GM18909 (cell line): ENCODE results near the gene CRK.
"Not testable (repeated sequence)": the region's sequence is repeated elsewhere in the genome, so short reads cannot be mapped to it uniquely, and the experiment has no call there.

Source experiments
- ATAC-seq: cut with Tn5 transposase; IDR thresholded peaks from one replicate; pipeline ENCODE4 v1.9.1; 2021; ENCODE audit warnings: mild to moderate bottlenecking; ENCODE audit not compliant: unreplicated experiment, poor library complexity

CRK gene

DNA sequence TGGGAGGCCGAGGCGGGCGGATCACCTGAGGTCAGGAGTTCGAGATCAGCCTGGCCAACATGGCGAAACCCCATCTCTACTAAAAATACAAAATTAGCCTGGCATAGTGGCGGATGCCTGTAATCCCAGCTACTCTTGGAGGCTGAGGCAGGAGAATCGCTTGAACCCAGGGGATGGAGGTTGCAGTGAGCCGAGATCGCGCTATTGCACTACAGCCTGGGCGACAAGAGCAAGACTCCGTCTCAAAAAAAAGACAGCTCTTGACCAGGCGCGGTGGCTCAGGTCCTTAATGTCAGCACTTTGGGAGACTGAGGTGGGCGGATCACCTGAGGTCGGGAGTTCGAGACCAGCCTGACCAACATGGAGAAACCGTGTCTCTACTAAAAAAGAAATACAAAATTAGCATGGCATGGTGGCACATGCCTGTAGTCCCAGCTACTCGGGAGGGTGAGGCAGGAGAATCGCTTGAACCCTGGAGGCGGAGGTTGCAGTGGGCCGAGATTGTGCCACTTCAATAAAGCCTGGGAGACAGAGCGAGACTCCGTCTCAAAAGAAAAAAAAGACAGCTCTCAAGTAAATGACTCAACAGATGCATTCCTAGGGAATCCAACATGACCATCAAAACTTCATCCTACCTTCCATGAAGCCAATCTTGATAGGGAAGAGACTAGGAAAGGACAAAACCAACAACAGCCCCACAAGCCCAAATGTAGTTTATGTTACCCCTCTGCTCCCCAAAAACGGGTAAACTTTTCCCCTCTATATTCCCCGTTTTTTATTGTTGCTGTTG, 60.0 kb downstream of the CRK start:
- not testable (repeated sequence) for ATAC-seq

DNA sequence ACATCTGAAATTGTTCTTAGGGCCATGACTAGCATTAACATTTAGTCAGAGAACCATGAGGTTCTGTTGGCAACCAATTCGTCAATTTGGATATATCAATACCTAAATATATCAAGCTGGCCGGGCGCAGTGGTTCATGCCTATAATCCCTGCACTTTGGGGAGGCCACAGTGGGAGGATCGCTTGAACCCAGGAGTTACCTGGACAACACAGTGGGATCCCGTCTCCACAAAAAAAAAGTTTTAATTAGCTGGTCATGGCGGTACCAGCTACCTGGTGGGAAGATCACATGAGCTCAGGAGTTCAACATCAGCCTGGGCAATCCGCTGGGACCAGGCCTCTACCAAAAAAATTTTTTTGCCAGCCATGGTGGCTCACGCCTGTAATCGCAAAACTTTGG, 64.5 kb downstream of the CRK start:
- no peak for ATAC-seq

DNA sequence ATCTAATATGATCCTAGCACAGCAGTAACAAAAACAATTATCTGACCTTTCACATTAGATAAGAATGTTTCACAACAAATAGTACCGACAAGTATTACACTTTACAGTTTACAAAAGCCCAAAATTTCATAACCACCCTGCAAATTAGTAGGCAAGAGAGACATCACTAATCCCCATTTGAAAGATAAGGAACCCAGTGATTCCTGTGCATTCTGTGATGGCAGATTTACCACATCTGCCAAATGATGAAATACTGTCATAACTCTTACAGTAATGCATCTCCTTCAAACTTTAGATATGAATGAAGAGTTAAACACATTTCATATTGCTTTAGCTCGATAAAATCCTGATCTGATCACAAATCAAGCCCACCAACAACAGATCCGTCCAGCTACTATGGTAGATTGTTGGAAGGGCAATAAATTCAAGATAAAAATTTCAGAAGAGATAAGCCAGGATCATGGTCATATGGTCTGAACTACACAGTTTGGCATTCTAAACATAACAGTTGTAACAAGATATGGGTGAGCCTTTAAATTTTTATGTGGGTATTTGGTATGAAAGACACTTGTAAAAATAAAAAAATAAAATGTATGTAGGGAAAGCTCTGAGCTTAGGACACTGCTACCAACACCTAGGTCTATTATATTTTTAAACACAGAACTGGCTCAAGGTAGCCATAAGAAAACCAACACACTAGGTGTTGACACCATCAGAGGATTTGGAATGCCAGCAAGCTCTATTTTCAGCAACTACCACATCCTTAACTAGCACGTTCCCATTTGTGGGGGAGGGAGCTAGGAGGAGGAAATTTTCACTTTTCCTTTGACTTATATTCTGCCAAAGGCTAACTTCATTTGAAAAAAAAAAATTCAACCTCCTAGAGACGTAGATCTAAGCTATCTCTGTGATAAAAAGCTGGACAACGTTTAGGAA, 65.3 kb downstream of the CRK start:
- ATAC-seq = no peak

DNA sequence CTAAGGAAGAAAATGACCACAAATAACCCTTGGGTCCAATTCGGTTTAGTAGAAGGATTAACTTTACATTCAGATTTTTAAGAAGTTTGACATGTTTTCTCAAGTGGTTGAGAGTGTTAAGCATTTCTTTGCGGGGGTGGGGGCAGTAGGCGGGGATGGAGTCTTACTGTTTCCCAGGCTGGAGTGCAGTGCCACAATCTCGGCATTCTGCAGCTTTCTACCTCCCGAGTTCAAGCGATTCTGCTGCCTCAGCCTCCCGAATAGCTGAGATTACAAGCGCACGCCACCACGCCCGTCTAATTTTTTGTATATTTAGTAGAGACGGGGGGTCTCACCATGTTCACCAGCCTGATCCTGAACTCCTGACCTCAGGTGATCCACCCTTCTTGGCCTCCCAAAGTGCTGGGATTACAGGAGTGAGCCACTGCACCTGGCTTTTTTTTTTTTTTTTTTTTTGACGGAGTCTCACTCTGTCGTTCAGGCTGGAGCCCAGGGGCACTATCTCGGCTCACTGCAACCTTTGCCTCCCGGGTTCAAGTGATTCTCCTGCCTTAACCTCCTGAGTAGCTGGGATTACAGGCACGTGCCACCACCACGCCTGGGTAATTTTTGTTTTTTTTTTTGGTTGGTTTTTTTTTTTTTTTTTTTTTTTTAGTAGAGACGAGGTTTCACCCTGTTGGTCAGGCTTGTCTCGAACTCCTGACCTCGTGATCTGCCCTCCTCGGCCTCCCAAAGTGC, 68.4 kb downstream of the CRK start:
- ATAC-seq = not testable (repeated sequence)

DNA sequence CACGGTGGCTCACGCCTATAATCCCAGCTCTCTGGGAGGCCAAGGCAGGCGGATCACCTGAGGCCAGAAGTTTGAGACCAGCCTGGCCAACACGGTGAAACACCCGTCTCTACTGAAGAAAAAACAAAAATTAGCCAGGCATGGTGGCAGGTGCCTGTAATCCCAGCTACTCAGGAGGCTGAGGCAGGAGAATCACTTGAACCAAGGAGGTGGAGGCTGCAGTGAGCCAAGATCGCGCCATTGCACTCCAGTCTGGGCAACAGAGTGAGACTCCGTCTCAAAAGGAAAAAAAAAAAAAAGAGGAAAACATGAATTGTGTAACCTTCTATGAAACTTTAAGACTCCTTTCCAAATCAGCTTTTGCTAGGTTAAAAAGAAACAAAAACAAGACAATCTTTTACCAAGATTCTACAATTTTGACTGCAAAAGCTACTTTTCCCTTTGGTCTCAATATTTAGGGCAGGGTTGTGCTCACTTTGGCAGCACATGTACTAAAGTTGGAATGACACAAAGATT, 69.3 kb downstream of the CRK start:
- ATAC-seq = not testable (repeated sequence)

DNA sequence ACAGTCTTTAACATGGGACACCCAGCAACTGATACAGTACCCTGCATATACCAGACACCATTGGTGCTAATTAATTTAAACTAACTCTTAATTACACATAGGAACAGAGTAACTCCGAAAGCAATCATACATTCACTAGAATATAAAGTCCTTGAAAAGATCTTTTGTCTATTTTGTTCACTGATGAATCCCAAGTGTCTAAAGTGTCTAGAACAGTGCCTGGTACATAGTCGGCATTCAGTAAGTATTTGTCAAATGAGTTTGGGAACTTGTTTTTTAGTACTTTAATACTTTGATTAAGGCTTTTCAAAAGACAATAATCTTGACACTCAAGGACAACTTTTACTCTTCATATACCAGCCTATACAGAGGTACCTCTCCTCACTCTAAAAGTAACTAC, 69.8 kb downstream of the CRK start:
- ATAC-seq = no peak

DNA sequence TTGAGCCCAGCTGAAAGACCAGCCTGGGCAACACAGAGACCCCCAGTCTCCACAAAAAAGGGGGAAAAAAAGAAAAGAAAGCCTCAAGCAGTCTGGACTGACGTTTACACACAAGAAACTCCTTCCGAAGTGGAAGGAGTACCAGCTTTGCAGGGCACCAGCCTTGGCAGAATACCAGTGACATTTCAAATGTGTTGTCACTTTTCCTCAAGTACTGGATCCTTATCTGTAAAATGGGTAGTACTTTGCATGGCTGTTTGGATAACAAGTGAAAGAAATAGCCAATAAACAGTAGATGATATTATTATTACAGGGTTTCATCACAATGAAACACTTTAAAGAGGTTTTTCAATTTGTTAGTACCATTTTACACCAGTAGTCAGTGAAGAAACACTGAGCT, 70.2 kb downstream of the CRK start:
- ATAC-seq = no peak

DNA sequence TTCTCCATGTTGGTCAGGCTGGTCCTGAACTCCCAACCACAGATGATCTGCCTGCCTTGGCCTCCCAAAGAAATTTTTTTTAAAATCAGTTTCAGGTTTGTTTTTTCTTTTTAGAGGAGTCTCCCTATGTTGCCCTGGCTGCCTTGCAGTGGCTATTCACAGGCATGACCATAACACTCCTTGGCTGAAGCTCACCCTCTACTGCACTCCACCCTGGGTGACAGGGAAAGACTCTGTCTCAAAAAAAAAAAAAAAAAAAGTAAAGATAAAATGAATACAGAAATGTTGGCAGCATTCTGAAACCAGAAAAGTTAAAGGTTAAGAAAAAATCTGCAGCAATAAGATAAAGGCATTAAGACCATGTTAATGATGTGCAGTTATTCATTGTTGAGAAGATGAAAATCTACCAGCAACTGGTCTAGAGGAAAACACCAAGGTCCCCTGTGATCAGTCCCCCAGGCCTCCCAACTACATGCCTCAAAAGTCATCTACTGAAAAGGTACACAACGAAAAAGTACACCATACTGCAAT, 71.1 kb downstream of the CRK start:
- no peak for ATAC-seq

DNA sequence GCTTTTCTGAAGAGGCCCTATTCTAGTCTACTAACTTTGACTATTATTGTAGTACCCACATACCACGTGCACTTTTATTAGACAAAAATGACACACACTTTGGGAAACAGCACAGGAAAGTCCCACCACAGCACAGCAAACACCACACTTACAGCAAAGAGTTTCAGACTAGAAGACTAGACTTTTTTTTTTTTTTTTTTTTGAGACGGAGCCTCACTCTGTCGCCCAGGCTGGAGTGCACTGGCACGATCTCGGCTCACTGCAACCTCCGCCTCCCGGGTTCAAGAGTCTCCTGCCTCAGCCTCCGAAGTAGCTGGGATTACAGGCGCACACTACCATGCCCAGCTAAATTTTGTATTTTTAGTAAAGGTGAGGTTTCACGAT, 76.1 kb downstream of the CRK start:
- ATAC-seq = no peak

DNA sequence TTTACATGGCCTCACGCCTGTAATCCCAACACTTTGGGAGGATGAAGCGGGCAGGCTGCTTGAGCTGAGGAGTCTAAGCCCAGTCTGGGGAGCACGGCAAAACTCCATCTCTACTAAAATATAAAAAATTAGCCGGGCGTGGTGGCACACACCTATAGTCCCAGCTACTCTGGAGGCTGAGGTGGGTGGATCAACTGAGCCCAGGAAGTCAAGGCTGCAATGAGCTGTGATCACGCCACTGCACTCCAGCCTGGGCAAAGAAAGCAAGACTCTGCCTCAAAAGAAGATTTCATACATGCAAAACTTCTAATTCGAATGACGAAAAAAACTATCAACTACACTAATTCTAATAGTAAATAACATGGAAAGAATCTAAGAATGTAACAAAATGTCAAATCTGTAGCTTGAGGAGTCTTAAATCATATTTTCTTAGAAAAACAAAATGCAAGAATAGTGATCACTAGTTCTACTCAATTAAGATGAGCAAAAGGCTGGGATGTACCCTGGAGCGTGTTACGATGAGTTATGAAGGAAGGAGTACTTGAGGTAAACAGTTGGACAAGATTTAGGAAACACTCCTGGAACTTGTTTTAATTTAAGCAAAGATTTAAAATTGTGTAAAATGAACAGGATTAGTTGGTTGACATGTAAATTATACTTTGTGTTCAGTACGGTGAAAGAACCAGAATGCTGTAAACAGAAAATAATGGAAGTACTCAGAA, 76.7 kb downstream of the CRK start:
- ATAC-seq = no peak

DNA sequence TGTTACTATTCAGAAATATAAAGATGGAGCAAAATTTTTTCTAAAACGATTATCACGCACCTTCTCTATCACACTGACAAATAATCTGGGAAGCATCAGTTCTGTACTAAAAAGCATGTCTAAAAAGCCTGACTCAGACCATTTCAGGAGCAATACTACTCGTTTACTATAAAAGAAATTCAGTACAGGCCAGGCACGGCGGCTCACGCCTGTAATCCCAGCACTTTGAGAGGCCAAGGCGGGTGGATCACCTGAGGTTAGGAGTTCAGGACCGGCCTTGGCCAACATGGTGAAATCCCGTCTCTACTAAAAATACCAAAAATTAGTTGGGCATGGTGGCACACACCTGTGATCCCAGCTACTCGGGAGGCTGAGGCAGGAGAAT, 77.6 kb downstream of the CRK start:
- ATAC-seq = not testable (repeated sequence)

DNA sequence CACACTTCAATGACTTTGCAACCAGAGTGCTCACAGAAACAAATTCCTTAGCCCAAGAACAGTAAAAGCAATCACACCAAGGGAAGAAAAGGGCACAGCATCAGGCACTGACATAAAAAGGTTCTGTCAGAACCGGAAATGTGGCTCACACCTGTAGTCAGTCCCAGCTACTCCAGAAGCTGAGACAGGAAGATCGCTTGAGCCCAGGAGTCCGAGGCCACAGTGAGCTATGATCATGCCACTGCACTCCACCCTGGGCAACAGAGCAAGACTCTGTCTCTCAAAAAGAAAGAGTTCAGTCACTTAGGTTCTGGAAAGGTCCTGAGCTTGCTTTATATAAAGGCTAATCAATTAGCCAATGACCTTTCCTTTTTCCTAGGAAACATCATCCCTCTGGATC, 78.7 kb downstream of the CRK start:
- no peak for ATAC-seq

DNA sequence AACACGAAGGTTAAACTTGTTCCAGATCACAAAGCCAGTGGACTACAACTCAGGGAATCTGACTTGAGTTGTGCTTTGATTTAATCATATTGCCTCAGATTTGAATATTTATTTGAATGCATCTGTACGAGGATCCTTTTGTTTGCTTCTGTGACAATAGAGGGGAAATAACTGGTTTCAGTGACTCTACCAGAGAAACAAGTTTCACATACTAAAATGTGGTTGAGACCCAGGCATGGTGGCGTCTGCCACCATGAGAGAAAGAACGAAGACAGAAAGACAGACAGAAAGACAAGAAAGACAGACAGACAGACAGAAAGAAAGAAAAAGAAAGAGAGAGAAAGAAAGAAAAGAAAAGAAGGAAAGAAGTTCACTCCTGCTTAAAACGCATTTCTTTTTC, 80.0 kb downstream of the CRK start:
- ATAC-seq = no peak

DNA sequence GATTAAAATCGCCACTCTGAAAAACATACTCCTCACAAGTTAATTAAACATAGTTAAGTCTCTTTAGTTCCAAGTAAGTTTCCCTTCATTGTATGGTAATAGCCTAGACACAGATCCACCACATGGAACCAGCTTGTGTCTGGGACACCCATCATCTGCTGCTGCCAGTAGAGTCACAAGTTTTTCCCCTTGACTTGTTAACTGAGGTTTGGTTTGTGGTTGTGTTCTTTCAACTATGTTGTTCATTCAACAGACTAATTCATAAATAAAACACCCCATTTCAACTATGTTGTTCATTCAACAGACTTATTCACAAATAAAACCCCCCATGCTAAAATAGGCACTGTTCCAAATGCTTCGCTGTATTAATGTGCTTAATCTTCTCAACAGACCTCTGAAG, 80.4 kb downstream of the CRK start:
- ATAC-seq = no peak

DNA sequence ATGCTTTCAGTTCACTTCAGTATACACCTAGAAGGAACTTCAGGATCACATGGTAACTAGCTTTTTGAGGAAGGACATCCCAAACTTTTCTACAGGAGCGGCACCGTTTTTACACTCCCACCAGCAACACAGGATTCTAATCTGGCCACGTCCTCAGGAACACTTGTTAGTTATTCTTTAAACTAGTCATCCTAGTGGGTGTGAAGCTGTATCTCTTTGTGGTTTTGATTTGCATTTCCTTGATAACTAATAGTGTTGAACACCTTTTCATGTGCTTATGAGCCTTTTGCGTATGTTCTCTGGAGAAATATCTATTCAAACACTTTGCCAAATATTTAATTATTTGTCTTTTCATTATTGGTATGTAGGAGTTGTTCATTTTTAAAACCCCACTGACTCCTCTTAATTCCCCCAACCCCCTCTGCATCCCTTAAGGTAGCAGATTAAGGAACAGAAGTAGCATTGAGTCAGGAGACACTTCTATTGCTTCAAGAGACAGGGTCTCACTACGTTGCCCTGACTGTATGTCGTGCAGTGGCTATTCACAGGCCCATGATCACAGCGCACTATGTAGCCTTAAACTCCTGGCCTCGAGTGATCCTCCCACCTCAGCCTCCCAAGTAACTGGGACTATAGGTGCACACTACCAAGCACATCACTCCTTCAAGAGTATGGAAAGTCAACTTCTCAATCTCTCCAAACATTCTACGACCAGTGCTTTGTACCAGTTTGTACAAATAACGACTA, 81.4 kb downstream of the CRK start:
- ATAC-seq = no peak

DNA sequence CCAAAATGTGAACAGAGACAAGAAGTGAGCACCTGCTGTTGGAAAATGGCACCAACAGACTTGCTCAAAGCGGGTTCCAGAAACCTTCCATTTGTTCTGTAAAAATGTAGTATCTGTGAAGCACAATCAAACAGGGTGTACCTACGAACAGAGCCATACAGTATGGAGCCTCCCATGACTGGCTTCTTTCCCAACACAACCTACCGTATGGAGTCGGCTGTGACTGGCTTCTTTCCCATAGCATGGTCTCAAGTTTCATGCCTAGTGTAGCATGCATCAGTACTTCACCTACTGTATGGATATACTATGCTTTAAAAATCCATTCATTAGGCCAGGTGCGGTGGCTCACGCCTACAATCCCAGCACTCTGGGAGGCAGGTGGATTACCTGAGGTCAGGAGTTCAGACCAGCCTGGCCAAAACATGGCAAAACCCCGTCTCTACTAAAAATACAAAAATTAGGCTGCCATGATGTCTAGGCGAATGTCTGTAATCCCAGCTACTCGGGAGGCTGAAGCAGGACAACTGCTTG, 82.3 kb downstream of the CRK start:
- ATAC-seq = no peak

DNA sequence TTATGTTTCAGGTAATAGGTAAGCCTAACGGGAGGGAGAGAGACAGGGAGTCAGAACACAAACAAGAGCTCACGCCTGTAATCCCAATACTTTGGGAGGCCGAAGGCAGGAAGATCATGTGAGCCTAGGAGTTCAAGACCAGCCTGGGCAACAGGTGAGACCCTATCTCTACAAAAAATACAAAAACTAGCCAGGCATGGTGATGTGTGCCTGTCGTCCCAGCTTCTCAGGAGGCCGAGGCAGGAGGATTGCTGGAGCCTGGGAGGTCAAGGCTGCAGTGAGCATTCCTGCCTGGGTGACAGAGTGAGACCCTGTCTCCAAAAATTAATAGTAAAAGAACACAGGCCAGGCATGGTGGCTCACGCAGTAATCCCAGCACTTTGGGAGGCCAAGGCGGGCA, 83.4 kb downstream of the CRK start:
- no peak for ATAC-seq

DNA sequence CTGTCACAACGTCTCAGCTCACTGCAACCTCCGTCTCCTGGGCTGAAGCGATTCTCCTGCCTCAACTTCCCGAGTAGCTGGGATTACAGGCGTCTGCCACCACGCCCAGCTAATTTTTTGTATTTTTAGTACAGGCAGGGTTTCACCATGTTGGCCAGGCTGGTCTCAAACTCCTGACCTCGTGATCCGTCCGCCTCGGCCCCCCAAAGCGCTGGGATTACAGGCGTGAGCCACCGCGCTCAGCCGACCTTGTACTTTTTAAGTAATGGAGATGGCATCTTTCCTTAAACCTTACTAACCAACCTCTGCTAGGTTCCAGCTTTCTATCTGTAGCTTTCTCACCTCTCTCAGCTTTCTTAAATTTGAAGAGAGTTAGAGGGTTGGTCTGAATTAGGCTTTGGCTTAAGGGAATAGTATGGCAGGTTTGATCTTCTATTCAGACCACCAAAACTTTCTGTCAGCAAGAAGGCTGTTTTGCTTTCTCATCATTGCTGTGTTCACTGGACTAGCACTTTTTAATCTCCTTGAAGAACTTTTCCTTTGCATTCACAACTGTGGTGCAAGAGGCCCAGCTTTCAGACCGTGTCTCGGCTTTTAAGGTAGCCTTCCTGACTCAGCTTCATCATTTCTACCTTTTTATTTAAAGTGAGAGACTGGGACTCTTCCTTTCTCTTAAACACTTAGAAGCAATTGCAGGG, 84.0 kb downstream of the CRK start:
- no peak for ATAC-seq
